NCI-H2196 treated with DMSO at 0.1 percent for 48 hours (cell line): Measurements from ENCODE around the gene PIP5K1C.

ENCODE experiments used
- DNase-seq: peaks from one replicate; lab custom pipeline; 2025; ENCODE audit not compliant: unreplicated experiment; lab: John Stamatoyannopoulos, UW

The PIP5K1C gene

GRCh38 chr19:3695124-3695733 is 5.0 kb downstream of the PIP5K1C start:
- no peak for DNase-seq

GRCh38 chr19:3694361-3695123 is 5.7 kb downstream of the PIP5K1C start:
- no peak for DNase-seq

- no peak for DNase-seq
Observed at GRCh38 chr19:3693025-3693925, 7.0 kb downstream of the PIP5K1C start.

- no peak for DNase-seq
Observed at GRCh38 chr19:3692141-3693024, 7.9 kb downstream of the PIP5K1C start.

GRCh38 chr19:3691726-3692125 is 8.5 kb downstream of the PIP5K1C start:
- DNase-seq = no peak

- DNase-seq = no peak
Observed at GRCh38 chr19:3691372-3691716, 8.9 kb downstream of the PIP5K1C start.

GRCh38 chr19:3690551-3691371 is 9.5 kb downstream of the PIP5K1C start:
- no peak for DNase-seq

- no peak for DNase-seq
Observed at GRCh38 chr19:3687774-3688706, 12.2 kb downstream of the PIP5K1C start.

- DNase-seq = no peak
Observed at GRCh38 chr19:3687393-3687773, 12.9 kb downstream of the PIP5K1C start.

GRCh38 chr19:3684817-3685410 is 15.4 kb downstream of the PIP5K1C start:
- no peak for DNase-seq

GRCh38 chr19:3684054-3684816 is 16.0 kb downstream of the PIP5K1C start:
- DNase-seq = no peak

GRCh38 chr19:3683405-3684053 is 16.7 kb downstream of the PIP5K1C start:
- DNase-seq = no peak

GRCh38 chr19:3682741-3683404 is 17.4 kb downstream of the PIP5K1C start:
- DNase-seq = no peak

- DNase-seq = no peak
Observed at GRCh38 chr19:3682286-3682685, 18.0 kb downstream of the PIP5K1C start.

- no peak for DNase-seq
Observed at GRCh38 chr19:3680939-3681338, 19.3 kb downstream of the PIP5K1C start.

- DNase-seq = no peak
Observed at GRCh38 chr19:3679581-3679980, 20.7 kb downstream of the PIP5K1C start.

GRCh38 chr19:3679138-3679537 is 21.1 kb downstream of the PIP5K1C start:
- no peak for DNase-seq
